Inferior parietal cortex (tissue), 1 donor: ENCODE measurements around the gene CLSTN1.
"Not testable (repeated sequence)": the region's sequence is repeated elsewhere in the genome, so short reads cannot be mapped to it uniquely, and the experiment has no call there.

Experiments used
- DNase-seq: peaks from one replicate; pipeline ENCODE4 v3.0.0-alpha.2; 2016; ENCODE audit errors: extremely low spot score

The CLSTN1 gene

DNA sequence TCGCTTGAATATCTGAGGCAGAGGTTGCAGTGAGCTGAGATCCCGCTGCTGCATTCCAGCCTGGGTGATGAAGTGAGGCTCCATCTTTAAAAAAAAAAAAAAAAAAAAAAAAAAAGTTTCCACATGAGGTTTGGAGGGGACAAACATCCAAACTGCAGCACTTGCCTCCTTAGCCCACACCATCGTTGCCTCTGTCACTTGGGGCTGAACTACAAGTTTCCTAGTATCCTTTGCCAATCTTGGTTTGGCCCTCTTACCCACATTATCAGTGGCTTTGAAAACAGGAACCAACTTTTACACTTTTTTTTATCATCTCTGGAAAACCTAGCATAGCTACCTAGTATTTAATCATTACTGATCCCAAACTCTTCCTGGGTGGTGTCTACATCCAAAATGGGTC, 59.2 kb downstream of the CLSTN1 start:
- DNase-seq, result no peak

DNA sequence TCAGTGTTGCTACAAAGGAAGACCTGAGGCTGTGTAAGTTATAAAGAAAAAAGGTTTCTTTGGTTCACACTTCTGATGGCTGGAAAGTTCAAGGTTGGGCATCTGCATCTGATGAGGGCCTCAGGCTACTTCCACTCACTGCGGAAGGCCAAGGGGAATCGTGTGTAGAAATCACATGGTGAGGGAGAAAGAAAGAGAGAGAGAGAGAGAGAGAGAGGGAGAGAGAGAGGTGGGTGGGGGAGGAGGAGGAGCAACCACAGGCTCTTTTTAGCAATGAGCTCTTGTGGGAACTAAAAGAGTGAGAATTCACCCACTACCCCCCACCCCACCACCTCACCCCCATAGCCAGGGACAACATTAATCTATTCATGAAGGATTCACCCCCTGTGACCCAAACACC, 59.9 kb downstream of the CLSTN1 start:
- DNase-seq, result no peak

DNA sequence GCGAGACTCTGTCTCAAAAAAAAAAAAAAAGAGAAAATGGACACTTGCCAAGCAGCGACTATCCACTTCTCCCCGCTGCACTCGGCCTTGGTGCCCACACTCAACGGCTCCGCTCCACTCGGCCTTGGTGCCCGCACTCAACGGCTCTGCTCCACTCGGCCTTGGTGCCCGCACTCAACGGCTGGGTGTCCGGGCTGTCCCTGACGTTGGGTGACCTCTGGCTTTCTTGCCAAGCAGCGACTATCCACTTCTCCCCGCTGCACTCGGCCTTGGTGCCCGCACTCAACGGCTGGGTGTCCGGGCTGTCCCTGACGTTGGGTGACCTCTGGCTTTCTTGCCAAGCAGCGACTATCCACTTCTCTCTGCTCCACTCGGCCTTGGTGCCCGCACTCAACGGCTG, 61.3 kb downstream of the CLSTN1 start:
- not testable (repeated sequence) for DNase-seq

DNA sequence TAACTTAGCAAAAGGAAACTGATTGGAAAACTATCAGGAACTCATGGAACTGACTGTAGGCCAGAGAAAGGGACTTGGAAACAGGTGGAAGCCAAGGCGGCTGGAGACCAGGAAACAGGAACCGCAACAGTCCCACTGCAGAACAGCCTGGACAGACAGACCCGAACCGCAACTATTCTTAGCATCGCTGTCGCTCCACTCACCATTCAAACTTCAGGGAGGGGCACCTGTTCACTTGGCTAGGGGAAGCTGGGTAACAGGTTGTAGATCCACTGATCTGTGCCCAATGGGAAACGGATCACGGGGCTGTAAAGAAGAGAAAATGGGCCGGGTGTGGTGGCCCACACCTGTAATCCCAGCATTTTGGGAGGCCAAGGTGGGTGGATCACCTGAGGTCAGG, 61.9 kb downstream of the CLSTN1 start:
- no peak for DNase-seq

DNA sequence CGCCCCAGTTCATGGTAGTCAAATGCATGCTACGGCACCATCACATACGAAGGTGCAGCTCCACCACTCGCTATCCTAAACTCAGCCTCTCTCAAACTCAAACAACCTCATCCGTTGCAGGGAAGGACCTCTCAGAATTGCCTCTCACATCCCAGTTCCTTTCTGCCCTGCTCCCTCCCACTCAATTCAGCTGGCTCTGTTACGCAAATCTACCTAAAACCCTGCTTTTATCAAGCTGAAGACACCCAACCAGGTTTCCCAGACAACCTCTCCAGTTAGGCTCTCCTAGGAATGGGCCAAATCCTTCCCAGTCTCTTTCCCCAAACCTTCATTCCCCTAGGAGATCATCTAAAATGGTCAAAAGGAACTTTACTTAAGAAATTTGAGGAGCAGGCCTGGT, 62.9 kb downstream of the CLSTN1 start:
- no peak for DNase-seq

DNA sequence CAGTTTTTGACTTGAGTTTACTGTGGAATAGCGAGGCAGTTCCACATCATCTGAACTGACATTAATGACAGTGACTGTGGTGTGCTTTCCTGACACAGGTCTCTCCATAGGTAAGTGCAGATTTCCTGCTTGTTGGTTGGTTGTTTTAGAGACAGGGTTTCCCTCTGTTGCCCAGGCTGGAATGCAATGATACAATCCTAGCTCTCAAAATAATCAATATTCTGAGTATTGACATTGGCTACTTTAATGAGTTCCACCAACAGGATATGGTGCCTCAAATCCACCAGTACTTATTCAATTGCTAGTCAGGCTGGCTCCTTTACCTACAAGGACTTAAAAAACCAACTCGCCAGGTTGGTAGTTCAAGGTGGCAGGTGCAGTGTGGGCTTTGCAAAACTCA, 63.8 kb downstream of the CLSTN1 start:
- DNase-seq, result no peak

DNA sequence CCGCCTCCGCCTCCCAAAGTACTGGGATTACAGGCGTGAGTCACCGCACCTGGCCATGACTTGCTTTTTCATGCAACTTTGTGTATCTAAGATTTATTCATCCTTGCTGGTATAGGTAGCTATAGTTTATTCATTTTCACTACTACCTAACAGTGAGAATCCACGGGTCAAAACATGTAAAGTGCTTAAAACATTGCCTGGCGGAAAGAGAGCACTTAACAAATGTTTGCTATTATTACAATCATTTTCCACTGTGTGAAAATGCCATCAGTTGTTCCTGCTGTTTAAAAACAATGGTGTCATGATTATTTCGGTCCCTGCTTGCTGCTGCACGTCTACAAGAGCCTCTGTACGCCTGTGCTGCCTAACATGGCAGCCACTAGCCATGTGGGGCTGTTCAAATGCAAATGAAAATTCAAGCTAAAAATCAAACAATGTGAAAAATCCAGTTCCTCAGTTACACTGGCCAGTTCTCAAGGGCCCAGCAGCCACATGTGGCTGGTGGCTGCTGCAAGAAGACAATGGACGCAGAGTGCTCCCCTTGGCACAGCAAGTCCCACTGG, 65.1 kb downstream of the CLSTN1 start:
- DNase-seq, result no peak

DNA sequence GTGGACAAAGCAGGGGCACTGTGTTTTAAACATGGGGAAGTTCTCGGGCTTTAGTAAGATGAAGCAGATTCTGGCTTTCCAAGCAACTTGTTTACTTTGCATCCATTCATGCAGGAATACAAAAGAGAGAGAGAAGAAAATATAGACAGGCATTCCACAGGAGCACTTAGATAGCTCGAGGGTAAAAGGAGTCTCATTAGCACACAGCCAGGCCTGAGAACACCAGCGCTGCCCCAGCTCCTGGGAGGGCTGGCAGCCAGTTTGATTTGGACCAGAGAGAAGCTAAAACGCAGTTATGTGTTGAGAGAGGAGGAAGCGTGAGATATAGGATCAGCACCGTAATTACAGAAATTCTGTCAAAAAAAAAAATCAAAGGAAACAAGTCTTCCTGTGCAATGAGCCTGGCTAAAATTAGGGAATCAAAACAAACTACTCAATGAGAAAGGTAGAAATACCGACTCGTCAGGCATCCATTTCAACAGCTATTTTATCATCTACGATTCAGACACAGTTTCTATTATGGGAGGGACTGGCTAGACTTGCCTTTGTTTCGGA, 68.2 kb downstream of the CLSTN1 start:
- DNase-seq, result no peak

DNA sequence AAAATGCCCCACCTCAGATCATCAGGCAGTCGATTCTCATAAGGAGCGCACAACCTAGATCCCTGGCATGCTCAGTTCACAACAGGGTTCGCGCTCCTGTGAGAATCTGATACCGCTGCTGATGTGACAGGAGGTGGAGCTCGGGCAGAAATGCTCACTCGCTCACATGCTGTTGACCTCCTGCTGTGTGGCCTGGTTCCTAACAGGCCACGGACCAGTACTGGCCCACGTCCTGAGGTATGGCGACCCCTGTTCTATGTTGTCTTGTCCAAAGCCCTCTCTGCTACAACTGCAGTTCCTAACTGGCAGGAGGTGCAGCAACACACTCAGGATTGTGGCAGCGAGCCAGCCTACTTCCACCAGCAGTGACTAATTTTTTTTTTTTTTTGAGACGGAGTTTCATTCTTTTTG, 70.6 kb downstream of the CLSTN1 start:
- DNase-seq, result no peak

DNA sequence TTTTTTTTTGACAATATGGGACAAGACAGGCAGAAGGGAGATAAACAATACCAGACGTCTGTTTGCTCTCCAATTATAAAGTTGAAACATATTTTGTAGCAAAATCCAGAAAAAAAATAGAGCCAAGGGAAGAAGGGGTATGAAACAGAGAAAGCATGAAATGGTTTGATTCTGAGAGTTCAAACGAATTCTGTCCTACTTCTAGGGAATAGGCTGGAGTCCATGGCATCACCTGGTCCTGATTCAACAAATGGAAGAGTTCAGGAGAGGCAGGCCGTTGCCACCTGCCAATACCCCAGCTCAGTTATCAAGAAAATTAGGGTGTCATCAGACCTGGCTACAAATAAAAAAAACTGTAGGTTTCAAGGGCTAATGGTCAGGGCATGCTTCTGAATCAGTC, 71.8 kb downstream of the CLSTN1 start:
- DNase-seq, result no peak

DNA sequence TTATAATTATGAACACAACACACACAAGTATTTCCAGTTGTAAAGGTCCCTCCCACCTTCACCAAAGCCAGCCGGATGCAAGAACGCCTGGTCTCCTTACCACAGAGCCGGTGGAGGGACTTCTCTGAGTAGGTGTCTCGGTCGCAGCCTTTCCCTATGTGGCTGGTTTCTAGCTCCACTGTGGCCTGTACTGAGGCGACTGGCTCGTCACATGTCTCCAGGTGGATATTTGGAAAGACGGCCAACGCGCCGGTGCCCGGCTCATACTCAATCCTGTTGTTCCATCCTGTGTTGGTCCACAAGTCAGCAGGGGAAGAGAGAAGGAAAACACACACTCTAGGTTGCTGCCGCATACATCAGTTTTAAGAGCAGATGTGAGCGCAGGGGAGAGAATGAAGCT, 74.4 kb downstream of the CLSTN1 start:
- no peak for DNase-seq

DNA sequence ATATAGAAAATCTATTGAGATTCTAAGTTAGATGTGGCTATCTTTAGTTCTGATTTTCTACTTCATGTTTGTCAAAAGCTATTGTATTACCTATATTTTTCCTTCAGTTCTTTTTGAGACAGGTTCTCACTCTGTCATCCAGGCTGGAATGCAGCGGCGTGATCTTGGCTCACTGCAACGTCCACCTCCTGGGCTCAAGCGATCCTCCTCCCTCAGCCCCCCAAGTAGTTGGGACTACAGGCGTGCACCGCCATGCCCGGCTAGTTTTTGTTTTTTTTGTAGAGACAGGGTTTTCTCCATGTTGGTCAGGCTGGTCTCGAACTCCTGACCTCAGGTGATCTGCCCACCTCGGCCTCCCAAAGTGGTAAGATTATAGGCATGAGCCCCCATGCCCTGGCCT, 75.4 kb downstream of the CLSTN1 start:
- DNase-seq, result not testable (repeated sequence)

DNA sequence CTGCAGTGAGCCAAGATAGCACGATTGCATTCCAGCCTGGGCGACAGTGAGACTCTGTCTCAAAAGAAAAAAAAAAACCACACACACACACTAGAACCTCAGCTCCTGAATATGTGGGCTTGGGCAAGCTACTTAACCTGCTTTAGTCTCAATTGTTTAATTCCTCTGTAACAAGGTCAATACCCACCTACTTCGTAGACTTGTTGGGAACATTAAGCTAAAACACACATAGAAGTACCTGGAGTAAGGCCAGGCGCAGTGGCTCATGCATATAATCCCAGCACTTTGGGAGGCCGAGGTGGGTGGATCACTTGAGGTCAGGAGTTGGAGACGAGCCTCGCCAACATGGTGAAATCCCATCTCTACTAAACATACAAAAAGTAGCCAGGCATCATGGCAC, 77.1 kb downstream of the CLSTN1 start:
- no peak for DNase-seq

DNA sequence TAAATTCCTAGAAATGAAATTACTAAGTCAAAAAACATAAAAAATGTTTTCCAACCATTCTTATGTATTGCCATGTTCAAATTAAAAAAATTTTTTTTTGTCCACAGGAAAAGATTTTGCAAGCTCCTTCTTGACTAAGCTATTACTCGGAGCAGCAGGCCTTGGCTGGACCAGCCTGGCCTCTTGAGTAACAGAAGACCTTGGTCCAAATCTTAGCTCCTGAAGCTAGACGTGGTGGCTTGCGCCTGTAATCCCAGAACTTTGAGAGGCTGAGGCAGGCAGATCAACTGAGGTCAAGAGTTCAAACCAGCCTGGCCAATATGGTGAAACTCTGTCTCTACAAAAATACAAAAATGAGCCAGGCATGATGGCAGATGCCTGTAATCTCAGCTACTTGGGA, 77.6 kb downstream of the CLSTN1 start:
- no peak for DNase-seq

DNA sequence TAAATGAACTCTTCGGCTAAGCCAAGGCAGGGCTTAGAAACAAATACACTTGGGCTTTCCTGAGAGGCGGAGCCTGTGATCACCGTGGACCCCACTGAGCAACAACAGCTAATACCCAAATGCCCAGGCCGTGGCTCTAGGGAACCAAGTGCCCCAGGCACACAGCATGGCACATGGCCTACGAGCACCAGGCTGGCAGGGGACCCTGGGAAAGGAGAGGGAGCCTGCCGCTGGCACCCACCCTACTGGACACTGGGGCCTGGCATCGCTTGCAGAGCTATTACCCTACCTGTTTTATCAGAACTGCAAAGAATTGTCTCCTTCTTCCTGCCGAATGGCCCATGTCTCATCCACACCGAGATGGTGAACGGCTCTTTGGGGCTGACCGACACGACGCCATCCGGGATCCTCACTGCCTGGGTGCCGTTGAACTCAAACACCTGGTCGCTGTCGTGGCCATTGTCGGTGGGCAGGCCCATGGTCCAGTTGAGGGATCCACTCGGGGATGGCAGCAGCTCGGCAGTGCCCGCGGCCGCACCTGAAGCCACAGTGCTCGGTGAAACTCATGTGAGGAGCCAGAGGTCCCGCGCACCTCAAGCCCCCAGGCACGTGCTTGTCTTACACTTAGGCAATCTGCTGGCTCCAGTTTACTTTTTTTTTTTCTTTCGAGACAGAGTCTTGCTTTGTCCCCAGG, 79.5 kb downstream of the CLSTN1 start:
- DNase-seq, result no peak

DNA sequence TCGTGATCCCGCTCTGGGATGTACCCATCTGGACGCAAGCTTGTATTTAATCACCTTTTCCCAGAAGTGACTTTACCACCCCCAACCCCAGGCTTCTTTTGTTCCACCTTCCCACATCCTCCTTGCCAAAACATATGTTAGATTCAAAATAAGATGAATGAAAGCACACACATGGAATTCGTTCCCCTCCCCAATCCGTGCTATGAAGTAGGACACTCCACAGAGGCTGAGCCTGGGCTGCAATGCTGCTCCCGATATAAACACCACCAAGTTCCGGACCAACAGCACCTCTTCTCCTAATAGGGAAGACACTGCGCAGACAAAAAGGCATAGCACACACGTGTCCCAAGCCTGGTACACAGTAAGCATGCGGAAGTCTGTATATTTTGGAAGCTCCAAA, 86.1 kb downstream of the CLSTN1 start:
- no peak for DNase-seq

DNA sequence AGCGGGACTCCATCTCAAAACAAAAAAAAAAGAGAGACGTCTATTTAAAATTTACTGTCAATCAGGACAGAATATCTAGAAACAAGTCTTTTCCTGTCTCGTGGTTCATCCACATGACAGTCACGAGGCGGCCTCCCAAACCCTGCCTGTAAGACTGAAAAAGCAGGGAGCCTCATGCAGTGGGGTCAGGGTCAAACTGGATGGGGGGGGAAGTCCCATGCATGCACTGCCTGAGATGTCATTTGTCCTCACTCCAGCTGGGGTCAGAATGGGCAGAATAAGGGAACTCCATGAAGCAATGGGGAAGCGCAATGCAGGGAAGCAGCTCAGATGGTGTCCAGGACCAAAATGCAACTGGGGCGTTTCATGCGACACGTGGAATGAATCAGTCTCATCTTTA, 86.7 kb downstream of the CLSTN1 start:
- DNase-seq, result no peak

DNA sequence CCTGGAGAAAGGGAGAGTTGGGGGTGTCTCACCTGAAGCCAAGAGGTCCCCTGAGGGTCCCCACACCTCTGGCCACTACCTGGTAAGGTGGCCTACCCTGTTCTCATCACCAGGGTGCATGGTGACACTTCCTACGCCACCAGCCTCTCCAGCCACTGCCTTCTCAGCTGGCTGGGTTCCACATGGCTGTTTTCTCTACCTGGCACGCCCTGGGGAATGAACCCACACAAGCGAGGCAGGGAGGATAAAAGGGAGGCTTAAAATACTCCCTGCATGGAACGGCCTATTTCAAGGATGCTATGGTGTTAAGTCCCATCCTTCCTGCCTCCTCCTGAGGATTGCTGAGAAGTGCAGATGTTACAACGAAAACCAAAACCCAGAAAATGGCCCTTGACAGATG, 87.5 kb downstream of the CLSTN1 start:
- DNase-seq, result no peak

DNA sequence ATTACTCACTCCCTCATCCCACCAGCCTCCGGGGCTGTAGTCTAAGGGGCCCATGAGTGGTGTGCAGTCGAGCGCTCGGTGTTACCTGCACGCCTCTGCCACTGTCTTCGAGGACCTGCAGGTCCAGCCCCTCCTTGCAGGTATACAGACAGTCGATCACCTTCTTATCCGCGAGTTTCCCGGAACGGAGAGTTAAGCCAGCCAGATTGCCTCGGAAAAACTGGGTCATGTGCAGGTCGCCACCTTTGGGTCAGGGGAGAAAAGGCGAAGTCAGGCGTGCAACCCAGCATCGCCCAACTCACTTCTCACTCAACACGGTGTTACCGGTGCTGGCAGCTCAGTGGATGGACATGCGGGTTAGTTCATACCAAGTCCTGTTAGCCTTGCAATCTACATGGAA, 88.0 kb downstream of the CLSTN1 start:
- no peak for DNase-seq

DNA sequence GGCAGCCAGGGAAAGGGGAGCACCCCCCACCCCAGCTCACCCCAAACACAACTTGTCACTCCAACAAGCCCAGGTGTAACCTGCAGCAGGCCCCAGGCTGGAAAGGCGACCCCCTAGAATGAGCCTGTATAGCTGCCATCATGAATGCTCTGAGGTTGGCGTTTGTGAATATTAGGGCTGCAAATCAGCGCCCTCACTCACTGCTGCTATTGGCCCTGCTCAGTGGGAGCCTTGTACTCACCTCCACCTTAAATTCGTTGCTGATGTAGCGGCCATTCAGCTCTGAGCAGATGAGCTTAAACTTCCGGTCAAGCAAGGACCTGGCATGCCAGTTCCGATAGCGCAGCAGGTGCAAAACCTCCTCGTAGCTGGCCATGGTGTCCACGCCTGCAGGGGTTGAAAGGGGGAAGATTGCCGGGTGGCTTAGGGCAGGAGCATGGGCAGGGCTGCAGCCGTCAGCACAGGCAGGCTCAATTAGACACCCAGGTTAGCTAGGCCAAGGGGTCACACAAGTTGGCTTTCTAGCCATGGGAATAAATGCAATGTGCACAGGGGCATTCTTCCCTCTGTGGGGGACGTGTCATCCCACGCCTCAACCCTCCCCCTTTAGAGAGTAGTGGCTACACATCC, 90.5 kb downstream of the CLSTN1 start:
- DNase-seq, result no peak

DNA sequence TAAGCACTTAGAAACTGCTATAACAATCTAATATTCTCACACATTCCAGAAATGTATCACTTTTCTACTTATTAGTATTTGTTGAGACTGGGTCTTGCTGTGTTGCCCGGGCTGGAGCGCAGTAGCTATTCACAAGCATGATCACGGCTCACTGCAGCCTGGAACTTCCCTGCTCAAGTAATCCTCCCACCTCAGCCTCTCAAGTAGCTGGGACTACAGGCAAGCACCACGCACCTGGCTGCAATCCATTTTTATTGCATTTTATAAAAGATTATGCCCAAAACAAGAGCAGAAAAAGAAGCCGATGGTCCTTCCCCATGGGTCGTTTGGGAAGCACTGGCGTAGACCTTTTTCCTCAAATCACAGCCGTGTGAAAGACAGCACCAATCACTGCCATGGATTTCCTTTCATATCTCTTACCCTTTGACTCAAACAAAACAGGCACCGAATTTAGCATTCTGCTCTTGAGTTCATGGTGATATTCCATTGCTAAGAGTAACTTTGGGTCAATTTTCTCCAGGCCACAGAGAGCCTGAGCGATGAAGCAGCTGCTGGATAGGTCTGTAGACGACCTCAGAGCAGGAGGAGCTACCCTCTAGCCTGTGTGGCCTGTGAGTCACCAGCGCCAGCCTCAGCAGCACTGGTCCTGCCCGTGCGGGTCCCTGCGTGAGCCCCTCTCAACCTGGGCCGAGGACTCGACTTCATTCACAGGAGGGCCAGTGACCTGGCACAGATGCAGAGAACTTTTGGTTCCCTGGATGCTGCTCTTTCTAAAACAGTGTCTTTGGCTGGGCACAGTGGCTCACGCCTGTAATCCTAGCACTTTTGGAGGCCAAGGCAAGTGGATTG, 91.4 kb downstream of the CLSTN1 start:
- no peak for DNase-seq

DNA sequence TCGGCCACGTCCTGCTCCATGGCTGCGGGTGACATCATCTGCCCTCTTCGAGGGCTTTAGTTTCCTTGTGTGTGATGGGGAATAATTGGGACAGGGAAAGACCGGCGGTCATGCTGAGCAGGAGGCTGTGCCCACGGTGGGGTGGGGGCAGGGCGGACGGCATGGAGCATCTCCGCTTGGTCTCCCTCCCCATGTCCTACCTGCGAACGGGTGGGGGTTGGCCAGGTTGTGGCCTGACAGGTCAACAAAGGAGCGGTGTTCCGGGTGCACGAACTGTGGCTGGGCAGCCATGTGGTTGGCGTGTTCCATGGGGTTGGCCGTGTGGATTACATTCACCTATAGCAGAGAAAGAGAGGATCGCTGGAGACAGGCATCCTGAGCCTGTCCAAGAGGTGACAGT, 92.2 kb downstream of the CLSTN1 start:
- no peak for DNase-seq
